ENCODE measurements around the gene NPM3. TPM values are rescaled to one million over a fixed set of nuclear protein-coding genes. Genes with fewer than 3 reads are reported as not detected.

Gene NPM3
- total and polyA plus RNA-seq, 4 donors = 3.4 to 24.9 (median 12.4) TPM

- no peak for TF ChIP-seq ATF3 (IDR thresholded peaks at IDR 0.05)
- TF ChIP-seq HNF4G (IDR thresholded peaks at IDR 0.05) = no peak
- TF ChIP-seq, protein P1, sequence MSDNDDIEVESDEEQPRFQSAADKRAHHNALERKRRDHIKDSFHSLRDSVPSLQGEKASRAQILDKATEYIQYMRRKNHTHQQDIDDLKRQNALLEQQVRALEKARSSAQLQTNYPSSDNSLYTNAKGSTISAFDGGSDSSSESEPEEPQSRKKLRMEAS (IDR thresholded peaks at IDR 0.05) = no peak
- no peak for TF ChIP-seq REST (IDR thresholded peaks at IDR 0.05)
- TF ChIP-seq, protein P2, sequence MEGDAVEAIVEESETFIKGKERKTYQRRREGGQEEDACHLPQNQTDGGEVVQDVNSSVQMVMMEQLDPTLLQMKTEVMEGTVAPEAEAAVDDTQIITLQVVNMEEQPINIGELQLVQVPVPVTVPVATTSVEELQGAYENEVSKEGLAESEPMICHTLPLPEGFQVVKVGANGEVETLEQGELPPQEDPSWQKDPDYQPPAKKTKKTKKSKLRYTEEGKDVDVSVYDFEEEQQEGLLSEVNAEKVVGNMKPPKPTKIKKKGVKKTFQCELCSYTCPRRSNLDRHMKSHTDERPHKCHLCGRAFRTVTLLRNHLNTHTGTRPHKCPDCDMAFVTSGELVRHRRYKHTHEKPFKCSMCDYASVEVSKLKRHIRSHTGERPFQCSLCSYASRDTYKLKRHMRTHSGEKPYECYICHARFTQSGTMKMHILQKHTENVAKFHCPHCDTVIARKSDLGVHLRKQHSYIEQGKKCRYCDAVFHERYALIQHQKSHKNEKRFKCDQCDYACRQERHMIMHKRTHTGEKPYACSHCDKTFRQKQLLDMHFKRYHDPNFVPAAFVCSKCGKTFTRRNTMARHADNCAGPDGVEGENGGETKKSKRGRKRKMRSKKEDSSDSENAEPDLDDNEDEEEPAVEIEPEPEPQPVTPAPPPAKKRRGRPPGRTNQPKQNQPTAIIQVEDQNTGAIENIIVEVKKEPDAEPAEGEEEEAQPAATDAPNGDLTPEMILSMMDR (IDR thresholded peaks at IDR 0.05; ENCODE audit: low read depth, low read length, missing input control) = no peak
- no peak for TF ChIP-seq SP1 (IDR thresholded peaks at IDR 0.05)
- TF ChIP-seq, protein P3, sequence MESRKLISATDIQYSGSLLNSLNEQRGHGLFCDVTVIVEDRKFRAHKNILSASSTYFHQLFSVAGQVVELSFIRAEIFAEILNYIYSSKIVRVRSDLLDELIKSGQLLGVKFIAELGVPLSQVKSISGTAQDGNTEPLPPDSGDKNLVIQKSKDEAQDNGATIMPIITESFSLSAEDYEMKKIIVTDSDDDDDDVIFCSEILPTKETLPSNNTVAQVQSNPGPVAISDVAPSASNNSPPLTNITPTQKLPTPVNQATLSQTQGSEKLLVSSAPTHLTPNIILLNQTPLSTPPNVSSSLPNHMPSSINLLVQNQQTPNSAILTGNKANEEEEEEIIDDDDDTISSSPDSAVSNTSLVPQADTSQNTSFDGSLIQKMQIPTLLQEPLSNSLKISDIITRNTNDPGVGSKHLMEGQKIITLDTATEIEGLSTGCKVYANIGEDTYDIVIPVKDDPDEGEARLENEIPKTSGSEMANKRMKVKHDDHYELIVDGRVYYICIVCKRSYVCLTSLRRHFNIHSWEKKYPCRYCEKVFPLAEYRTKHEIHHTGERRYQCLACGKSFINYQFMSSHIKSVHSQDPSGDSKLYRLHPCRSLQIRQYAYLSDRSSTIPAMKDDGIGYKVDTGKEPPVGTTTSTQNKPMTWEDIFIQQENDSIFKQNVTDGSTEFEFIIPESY (IDR thresholded peaks at IDR 0.05) = no peak
- no peak for TF ChIP-seq TAF1 (conservative IDR thresholded peaks at IDR 0.05)
- TF ChIP-seq EGR1 (IDR thresholded peaks at IDR 0.05; ENCODE audit: low read depth in 2 of 2) = no peak
- TF ChIP-seq RAD21 (IDR thresholded peaks at IDR 0.05) = no peak
- no peak for TF ChIP-seq FOXA1 (IDR thresholded peaks at IDR 0.05)
- TF ChIP-seq NR2F2 (IDR thresholded peaks at IDR 0.05) = no peak
- no peak for TF ChIP-seq RXRA (IDR thresholded peaks at IDR 0.05)
- TF ChIP-seq GABPA (IDR thresholded peaks at IDR 0.05 in 1 of 2, conservative IDR thresholded peaks at IDR 0.05 in 1 of 2) = no peak
- H3K27me3 ChIP-seq (ENCODE audit: control insufficient read depth in 4 of 4, insufficient read depth in 4 of 4, low read length in 3 of 4) = no peaks in the 10 kb centered on the region
- WGBS = 85% methylated on average over 1 of the region's 1 CpG
- no peak overlapping the region for H3K9ac ChIP-seq (ENCODE audit: low read depth in 1 of 2, low read length in 2 of 2)
- no peaks in the 10 kb centered on the region for H3K4me1 ChIP-seq (ENCODE audit: control insufficient read depth in 4 of 4, insufficient read depth in 4 of 4, low read length in 3 of 4)
- H3K36me3 ChIP-seq (ENCODE audit: control insufficient read depth in 4 of 4, insufficient read depth in 3 of 4, low read depth in 1 of 4, low read length in 3 of 4) = peaks cover 11 to 53% (median 41%) of the 10 kb centered on the region in 4 donors
- H3K9me3 ChIP-seq (ENCODE audit: control insufficient read depth in 4 of 4, low read length in 3 of 4) = no peaks in the 10 kb centered on the region
- no peak overlapping the region for H3K4me3 ChIP-seq (ENCODE audit: low read depth in 1 of 3, low read length in 3 of 3)
- H3K27ac ChIP-seq (ENCODE audit: low read depth in 1 of 2, low read length in 2 of 2) = no peak overlapping the region
- DNase-seq (ENCODE audit: low spot score) = no peak
Measured at GRCh38 chr10:101807158-101807557, 23.9 kb upstream of the NPM3 start.

GRCh38 chr10:101803511-101803910 is 20.3 kb upstream of the NPM3 start:
- no peaks in the 10 kb centered on the region for H3K27me3 ChIP-seq (ENCODE audit: control insufficient read depth in 4 of 4, insufficient read depth in 4 of 4, low read length in 3 of 4)
- H3K36me3 ChIP-seq (ENCODE audit: control insufficient read depth in 4 of 4, insufficient read depth in 3 of 4, low read depth in 1 of 4, low read length in 3 of 4) = peaks cover 16 to 64% (median 57%) of the 10 kb centered on the region in 4 donors
- DNase-seq (ENCODE audit: low spot score) = no peak
- TF ChIP-seq NR2F2 (IDR thresholded peaks at IDR 0.05) (no peak), JUND (IDR thresholded peaks at IDR 0.05) (no peak), FOXA2 (IDR thresholded peaks at IDR 0.05) (no peak), GABPA (IDR thresholded peaks at IDR 0.05 in 1 of 2, conservative IDR thresholded peaks at IDR 0.05 in 1 of 2) (no peak), FOXA1 (IDR thresholded peaks at IDR 0.05) (no peak), HNF4A (conservative IDR thresholded peaks at IDR 0.05) (no peak)
- H3K4me3 ChIP-seq (ENCODE audit: low read depth in 1 of 3, low read length in 3 of 3) = no peak overlapping the region
- no peaks in the 10 kb centered on the region for H3K4me1 ChIP-seq (ENCODE audit: control insufficient read depth in 4 of 4, insufficient read depth in 4 of 4, low read length in 3 of 4)
- 82% methylated on average over 4 of the region's 4 CpGs for WGBS
- H3K27ac ChIP-seq (ENCODE audit: low read depth in 1 of 2, low read length in 2 of 2) = no peak overlapping the region
- H3K9ac ChIP-seq (ENCODE audit: low read depth in 1 of 2, low read length in 2 of 2) = no peak overlapping the region
- H3K9me3 ChIP-seq (ENCODE audit: control insufficient read depth in 4 of 4, low read length in 3 of 4) = no peaks in the 10 kb centered on the region
